HepG2 (cell line): ENCODE results near the gene HECTD4. TPM values are rescaled to one million over a fixed set of nuclear protein-coding genes. Genes with fewer than 3 reads are reported as not detected.

Experiments used
- BCL6 ChIP-seq: IDR thresholded peaks from 2 replicates; pipeline ENCODE4 v1.6.1; 2016; ENCODE audit warnings: missing genetic modification reagents, missing compliant biosample characterization
- CEBPB ChIP-seq: IDR thresholded peaks from 2 replicates; pipeline ENCODE4 v1.6.1; 2011; ENCODE audit warnings: low read depth, low read length, improper control_type of control experiment, borderline replicate concordance
- CENPX ChIP-seq: sonication (generic); formaldehyde crosslinking; IDR thresholded peaks from 2 replicates; pipeline ENCODE4 v1.9.0; 2021; ENCODE audit warnings: mild to moderate bottlenecking, missing genetic modification reagents, moderate library complexity
- HNF4A ChIP-seq: sonication (generic); formaldehyde crosslinking; IDR thresholded peaks from 2 replicates; pipeline ENCODE4 v1.4.0; 2020; ENCODE audit warnings: missing genetic modification reagents
- HNRNPK ChIP-seq: fragments of 200-400 bp; formaldehyde crosslinking; IDR thresholded peaks from 2 replicates; pipeline ENCODE4 v1.6.1; 2018; ENCODE audit warnings: low read length, low read depth, moderate library complexity, mild to moderate bottlenecking; ENCODE audit not compliant: poor library complexity, severe bottlenecking
- HOXA3 ChIP-seq: sonication (generic); formaldehyde crosslinking; IDR thresholded peaks from 2 replicates; pipeline ENCODE4 v1.5.0; 2020; ENCODE audit warnings: missing genetic modification reagents
- MTA1 ChIP-seq: sonication (generic); formaldehyde crosslinking; IDR thresholded peaks from 2 replicates; pipeline ENCODE4 v1.4.0; 2020; ENCODE audit warnings: missing genetic modification reagents, mild to moderate bottlenecking, borderline replicate concordance
- NRL ChIP-seq: sonication (generic); formaldehyde crosslinking; IDR thresholded peaks from 2 replicates; pipeline ENCODE4 v1.5.0; 2020; ENCODE audit warnings: missing genetic modification reagents, mild to moderate bottlenecking, moderate library complexity, borderline replicate concordance
- ZFP36L2 ChIP-seq: sonication (generic); formaldehyde crosslinking; IDR thresholded peaks from 2 replicates; pipeline ENCODE4 v1.4.0; 2020; ENCODE audit warnings: missing genetic modification reagents
- ZMYM4 ChIP-seq: sonication (generic); formaldehyde crosslinking; IDR thresholded peaks from 2 replicates; pipeline ENCODE4 v1.8.1; 2023; ENCODE audit warnings: mild to moderate bottlenecking, missing genetic modification reagents
- ZNF224 ChIP-seq: sonication (generic); formaldehyde crosslinking; IDR thresholded peaks from 2 replicates; pipeline ENCODE4 v1.5.0; 2020; ENCODE audit warnings: mild to moderate bottlenecking, missing genetic modification reagents
- ZNF484 ChIP-seq: sonication (generic); formaldehyde crosslinking; IDR thresholded peaks from 2 replicates; pipeline ENCODE4 v1.5.1; 2020; ENCODE audit warnings: mild to moderate bottlenecking, low read depth, missing genetic modification reagents, borderline replicate concordance
- polyA plus RNA-seq, 8 experiments: library from polyadenylated mRNA; depleted of rRNA in 3 of 8; stranded (reverse) in 7 of 8; unstranded in 1 of 8; fragments of >200 nt; fragmentation: Illumina TruSeq in 4 of 8; extraction: Trizol in 4 of 8; gene quantifications; 2 replicates each; pipeline versions ENCODE4 v1.2.1 to v1.2.3, GENCODE V29; 2011 to 2016; ENCODE audit warnings: low read depth in 4 of 8, missing spikeins in 1 of 8, mixed read lengths in 1 of 8; ENCODE audit not compliant: insufficient read depth in 1 of 8
- total RNA-seq, 5 experiments: library from RNA; depleted of rRNA; stranded (reverse); fragments of >200 nt; fragmentation: Illumina TruSeq; extraction: Trizol; gene quantifications; 2 replicates each; pipeline ENCODE4 v1.2.3, GENCODE V29; 2016; ENCODE audit warnings: low read depth in 1 of 5
- TF ChIP-seq, protein P1 (sequence below): sonication (generic); formaldehyde crosslinking; IDR thresholded peaks from 2 replicates; pipeline ENCODE4 v1.5.1; 2020; ENCODE audit warnings: mild to moderate bottlenecking, missing genetic modification reagents, borderline replicate concordance
- TF ChIP-seq, protein P2 (sequence below): sonication (generic); formaldehyde crosslinking; IDR thresholded peaks from 2 replicates; pipeline ENCODE4 v1.4.0; 2020; ENCODE audit warnings: mild to moderate bottlenecking, missing genetic modification reagents
- TF ChIP-seq, protein P3 (sequence below): sonication (generic); formaldehyde crosslinking; conservative IDR thresholded peaks from 2 replicates; pipeline ENCODE4 v1.8.0; 2022; ENCODE audit warnings: low read depth, missing genetic modification reagents

The HECTD4 gene
- total and polyA plus RNA-seq, 2 of the 13 experiments (the other 11 are each of a cell fraction or from before 2014, with no cell fraction given), result 9.0 to 11.4 TPM

DNA sequence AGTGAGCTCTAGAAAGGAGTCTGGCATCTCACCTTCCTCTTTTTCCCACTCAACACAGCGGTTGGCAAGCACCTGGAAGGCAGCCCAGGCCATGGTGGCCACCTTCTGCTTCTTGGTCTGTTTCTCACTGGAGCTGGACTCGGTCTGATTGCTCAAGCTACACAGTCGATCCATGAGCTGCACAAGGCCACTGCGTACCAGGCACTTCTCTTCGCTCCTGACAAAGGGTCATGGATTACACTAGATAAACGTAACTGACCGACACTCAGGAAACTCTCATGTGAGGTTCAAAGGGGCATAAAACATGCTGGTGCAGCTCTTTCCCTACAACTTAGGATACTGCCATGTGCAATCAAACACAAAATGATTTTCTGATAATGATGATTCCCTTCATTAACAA is 143.2 kb downstream of the HECTD4 start (continued):
- TF ChIP-seq, protein P1, sequence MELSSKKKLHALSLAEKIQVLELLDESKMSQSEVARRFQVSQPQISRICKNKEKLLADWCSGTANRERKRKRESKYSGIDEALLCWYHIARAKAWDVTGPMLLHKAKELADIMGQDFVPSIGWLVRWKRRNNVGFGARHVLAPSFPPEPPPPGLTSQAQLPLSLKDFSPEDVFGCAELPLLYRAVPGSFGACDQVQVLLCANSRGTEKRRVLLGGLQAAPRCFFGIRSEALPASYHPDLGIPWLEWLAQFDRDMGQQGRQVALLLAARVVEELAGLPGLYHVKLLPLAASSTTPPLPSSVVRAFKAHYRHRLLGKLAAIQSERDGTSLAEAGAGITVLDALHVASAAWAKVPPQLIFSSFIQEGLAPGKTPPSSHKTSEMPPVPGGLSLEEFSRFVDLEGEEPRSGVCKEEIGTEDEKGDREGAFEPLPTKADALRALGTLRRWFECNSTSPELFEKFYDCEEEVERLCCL, result no peak
- TF ChIP-seq HNRNPK (no peak), HOXA3 (CRISPR knock-in tag) (peak; percentile 21; the same call in 1 of the 2 replicates), NRL (CRISPR knock-in tag) (no peak), BCL6 (CRISPR knock-in tag) (no peak), ZFP36L2 (CRISPR knock-in tag) (no peak), MTA1 (no peak), ZNF484 (CRISPR knock-in tag) (no peak), ZNF224 (no peak), ZMYM4 (CRISPR knock-in tag) (peak; percentile 15; the same call in 1 of the 2 replicates), HNF4A (CRISPR knock-in tag) (0 out of 2 replicates have a peak, but pooled peaks have one; percentile 13), CEBPB (peak; percentile 43; the same call in 1 of the 2 replicates), CENPX (no peak)
- TF ChIP-seq, protein P2, sequence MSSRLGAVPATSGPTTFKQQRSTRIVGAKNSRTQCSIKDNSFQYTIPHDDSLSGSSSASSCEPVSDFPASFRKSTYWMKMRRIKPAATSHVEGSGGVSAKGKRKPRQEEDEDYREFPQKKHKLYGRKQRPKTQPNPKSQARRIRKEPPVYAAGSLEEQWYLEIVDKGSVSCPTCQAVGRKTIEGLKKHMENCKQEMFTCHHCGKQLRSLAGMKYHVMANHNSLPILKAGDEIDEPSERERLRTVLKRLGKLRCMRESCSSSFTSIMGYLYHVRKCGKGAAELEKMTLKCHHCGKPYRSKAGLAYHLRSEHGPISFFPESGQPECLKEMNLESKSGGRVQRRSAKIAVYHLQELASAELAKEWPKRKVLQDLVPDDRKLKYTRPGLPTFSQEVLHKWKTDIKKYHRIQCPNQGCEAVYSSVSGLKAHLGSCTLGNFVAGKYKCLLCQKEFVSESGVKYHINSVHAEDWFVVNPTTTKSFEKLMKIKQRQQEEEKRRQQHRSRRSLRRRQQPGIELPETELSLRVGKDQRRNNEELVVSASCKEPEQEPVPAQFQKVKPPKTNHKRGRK, result no peak
- TF ChIP-seq, protein P3, sequence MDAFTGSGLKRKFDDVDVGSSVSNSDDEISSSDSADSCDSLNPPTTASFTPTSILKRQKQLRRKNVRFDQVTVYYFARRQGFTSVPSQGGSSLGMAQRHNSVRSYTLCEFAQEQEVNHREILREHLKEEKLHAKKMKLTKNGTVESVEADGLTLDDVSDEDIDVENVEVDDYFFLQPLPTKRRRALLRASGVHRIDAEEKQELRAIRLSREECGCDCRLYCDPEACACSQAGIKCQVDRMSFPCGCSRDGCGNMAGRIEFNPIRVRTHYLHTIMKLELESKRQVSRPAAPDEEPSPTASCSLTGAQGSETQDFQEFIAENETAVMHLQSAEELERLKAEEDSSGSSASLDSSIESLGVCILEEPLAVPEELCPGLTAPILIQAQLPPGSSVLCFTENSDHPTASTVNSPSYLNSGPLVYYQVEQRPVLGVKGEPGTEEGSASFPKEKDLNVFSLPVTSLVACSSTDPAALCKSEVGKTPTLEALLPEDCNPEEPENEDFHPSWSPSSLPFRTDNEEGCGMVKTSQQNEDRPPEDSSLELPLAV (CRISPR knock-in tag), result no peak
